H1 (cell line): ENCODE measurements around the gene COL5A3. TPM values are rescaled to one million over a fixed set of nuclear protein-coding genes. Genes with fewer than 3 reads are reported as not detected.

Experiments used
- CTCF ChIA-PET: fragments of 300-600 bp; sonication (Branson Sonifier 250); formaldehyde crosslinking; loops from one replicate; lab custom pipeline; 2021; ENCODE audit not compliant: partially characterized antibody; lab: Charles Lee
- POLR2A ChIA-PET: fragments of 300-600 bp; sonication (Branson Sonifier 250); formaldehyde crosslinking; loops from one replicate; lab custom pipeline; 2021; ENCODE audit warnings: inconsistent platforms; ENCODE audit not compliant: partially characterized antibody; lab: Charles Lee
- DNase-seq, 2 experiments: peaks; one replicate each; pipeline versions ENCODE4 v3.0.0 to v3.0.0-alpha.2; 2010 to 2022; ENCODE audit warnings: low spot score in 2 of 2, low read depth in 1 of 2, mixed read lengths in 1 of 2
- FAIRE-seq: peaks from 2 replicates; lab custom pipeline; 2011; peaks lifted over from hg19 to GRCh38; lab: Jason Lieb, UNC
- H2AFZ ChIP-seq: 2 replicates; pipeline ENCODE4 v1.8.1; 2012; ENCODE audit warnings: low read length, inconsistent platforms
- H2AK5ac ChIP-seq: 2 replicates; pipeline ENCODE4 v1.6.1; 2013; ENCODE audit warnings: low read depth, low read length
- H2BK120ac ChIP-seq: replicated peaks from 2 replicates; pipeline ENCODE3; 2013; ENCODE audit warnings: low read depth, low read length, inconsistent platforms
- H2BK12ac ChIP-seq: 2 replicates; pipeline ENCODE4 v1.6.1; 2013; ENCODE audit warnings: low read depth, low read length
- H2BK15ac ChIP-seq: 2 replicates; pipeline ENCODE4 v1.6.1; 2013; ENCODE audit warnings: low read length
- H2BK20ac ChIP-seq: 2 replicates; pipeline ENCODE4 v1.6.1; 2013; ENCODE audit warnings: low read length
- H2BK5ac ChIP-seq: 2 replicates; pipeline ENCODE4 v1.6.1; 2013; ENCODE audit warnings: low read depth, low read length
- H3K14ac ChIP-seq: 2 replicates; pipeline ENCODE4 v1.6.1; 2013; ENCODE audit warnings: inconsistent platforms; ENCODE audit not compliant: insufficient read length
- H3K18ac ChIP-seq: 2 replicates; pipeline ENCODE4 v1.6.1; 2013; ENCODE audit warnings: low read length; ENCODE audit errors: extremely low read depth
- H3K23ac ChIP-seq: 2 replicates; pipeline ENCODE4 v1.6.1; 2013; ENCODE audit warnings: inconsistent platforms; ENCODE audit not compliant: insufficient read length
- H3K23me2 ChIP-seq: 2 replicates; pipeline ENCODE4 v1.6.1; 2013; ENCODE audit warnings: low read depth, low read length
- H3K27ac ChIP-seq: 2 replicates; pipeline ENCODE4 v1.6.1; 2011; ENCODE audit warnings: low read depth, low read length, inconsistent platforms
- H3K27me3 ChIP-seq, 4 experiments: replicated peaks in 1 of 4; 1 replicate in 1 of 4; 2 replicates in 3 of 4; pipeline versions ENCODE4 v1.6.1 to v1.8.1; 2011 to 2013; ENCODE audit warnings: low read length in 3 of 4, mild to moderate bottlenecking in 3 of 4, inconsistent platforms in 2 of 4, mixed read lengths in 2 of 4, moderate library complexity in 1 of 4; ENCODE audit not compliant: control insufficient read depth in 3 of 4, insufficient read depth in 3 of 4; ENCODE audit errors: extremely low read depth in 1 of 4
- H3K36me3 ChIP-seq, 4 experiments: 2 replicates each; pipeline versions ENCODE4 v1.6.1 to v1.8.1; 2011 to 2013; ENCODE audit warnings: mild to moderate bottlenecking in 4 of 4, low read length in 3 of 4, moderate library complexity in 2 of 4, control low read depth in 1 of 4, inconsistent platforms in 1 of 4; ENCODE audit not compliant: insufficient read depth in 4 of 4, control insufficient read depth in 2 of 4
- H3K4ac ChIP-seq: replicated peaks from 2 replicates; pipeline ENCODE3; 2013; ENCODE audit warnings: low read length, low read depth, mixed read lengths, inconsistent platforms; ENCODE audit not compliant: insufficient read length
- H3K4me1 ChIP-seq, 4 experiments: replicated peaks in 1 of 4; 1 replicate in 1 of 4; 2 replicates in 3 of 4; pipeline versions ENCODE4 v1.6.1 to v1.8.1; 2011 to 2013; ENCODE audit warnings: low read length in 3 of 4, inconsistent platforms in 2 of 4, mixed read lengths in 1 of 4; ENCODE audit not compliant: insufficient read depth in 4 of 4, control insufficient read depth in 3 of 4
- H3K4me2 ChIP-seq, 2 experiments: 2 replicates each; pipeline versions ENCODE4 v1.6.1 to v1.8.1; 2011 to 2013; ENCODE audit warnings: low read depth in 2 of 2, low read length in 2 of 2, control low read depth in 1 of 2, inconsistent platforms in 1 of 2, mild to moderate bottlenecking in 1 of 2; ENCODE audit not compliant: insufficient read depth in 1 of 2
- H3K4me3 ChIP-seq, 4 experiments: fragments of 200-600, 300-600 bp in 1 of 4; sonication (generic), shearing (Covaris generic), sonication (Bioruptor Twin) in 1 of 4; 2 replicates each; pipeline versions ENCODE4 v1.5.1 to v1.8.1; 2011 to 2016; ENCODE audit warnings: low read length in 4 of 4, low read depth in 3 of 4, control low read depth in 2 of 4, inconsistent platforms in 2 of 4, mild to moderate bottlenecking in 2 of 4, mixed read lengths in 1 of 4, moderate library complexity in 1 of 4; ENCODE audit not compliant: insufficient read depth in 2 of 4; ENCODE audit errors: extremely low read depth in 1 of 4
- H3K56ac ChIP-seq: replicated peaks from 2 replicates; pipeline ENCODE3; 2013; ENCODE audit warnings: low read depth, mild to moderate bottlenecking, mixed read lengths, low read length, inconsistent platforms; ENCODE audit not compliant: insufficient read length
- H3K79me1 ChIP-seq: 2 replicates; pipeline ENCODE4 v1.6.1; 2013; ENCODE audit warnings: low read depth, low read length, control low read depth
- H3K79me2 ChIP-seq, 2 experiments: 2 replicates each; pipeline versions ENCODE4 v1.6.1 to v1.8.1; 2012 to 2013; ENCODE audit warnings: low read length in 2 of 2, mild to moderate bottlenecking in 2 of 2, inconsistent platforms in 1 of 2; ENCODE audit not compliant: insufficient read depth in 2 of 2, control insufficient read depth in 1 of 2
- H3K9ac ChIP-seq, 4 experiments: replicated peaks in 1 of 4; 1 replicate in 1 of 4; 2 replicates in 3 of 4; pipeline versions ENCODE4 v1.6.1 to v1.8.1; 2011 to 2013; ENCODE audit warnings: low read depth in 3 of 4, low read length in 3 of 4, control low read depth in 2 of 4, mild to moderate bottlenecking in 2 of 4, moderate library complexity in 2 of 4, inconsistent platforms in 1 of 4; ENCODE audit errors: extremely low read depth in 1 of 4
- H3K9me3 ChIP-seq, 2 experiments: 2 replicates each; pipeline versions ENCODE4 v1.6.1 to v1.8.1; 2012 to 2013; ENCODE audit warnings: mild to moderate bottlenecking in 2 of 2, moderate library complexity in 2 of 2, control low read depth in 1 of 2, inconsistent platforms in 1 of 2, low read depth in 1 of 2, low read length in 1 of 2, mixed read lengths in 1 of 2; ENCODE audit not compliant: insufficient read depth in 2 of 2
- H4K20me1 ChIP-seq, 2 experiments: replicated peaks in 1 of 2; 2 replicates each; pipeline versions ENCODE3 to v1.8.1; 2011 to 2013; ENCODE audit warnings: inconsistent platforms in 2 of 2, low read length in 2 of 2, mild to moderate bottlenecking in 1 of 2; ENCODE audit not compliant: insufficient read depth in 2 of 2, control insufficient read depth in 1 of 2
- H4K5ac ChIP-seq: 2 replicates; pipeline ENCODE4 v1.6.1; 2013; ENCODE audit warnings: low read length, low read depth, mixed read lengths, inconsistent platforms; ENCODE audit not compliant: insufficient read length
- H4K8ac ChIP-seq: 2 replicates; pipeline ENCODE4 v1.8.0; 2013; ENCODE audit warnings: mild to moderate bottlenecking, moderate library complexity, low read length, inconsistent platforms; ENCODE audit not compliant: insufficient read depth; ENCODE audit errors: extremely low read depth
- H4K91ac ChIP-seq: replicated peaks from 2 replicates; pipeline ENCODE3; 2013; ENCODE audit warnings: low read length, mixed read lengths, inconsistent platforms; ENCODE audit not compliant: insufficient read length
- HDAC2 ChIP-seq, 2 experiments: fragments of 300-600 bp in 1 of 2; sonication (generic) in 1 of 2; IDR thresholded peaks; 2 replicates each; pipeline ENCODE4 v1.6.1; 2011 to 2012; ENCODE audit warnings: low read depth in 2 of 2, low read length in 2 of 2, mild to moderate bottlenecking in 2 of 2, moderate library complexity in 2 of 2, borderline replicate concordance in 1 of 2, inconsistent platforms in 1 of 2
- KDM4A ChIP-seq: IDR thresholded peaks from one replicate; pipeline ENCODE4 v1.7.1; 2012; ENCODE audit warnings: low read depth, mild to moderate bottlenecking, moderate library complexity, low read length, inconsistent platforms; ENCODE audit not compliant: severe bottlenecking
- KDM5A ChIP-seq: fragments of 200-600 bp; IDR thresholded peaks from 2 replicates; pipeline ENCODE4 v1.7.1; 2012; ENCODE audit warnings: mild to moderate bottlenecking, low read length, inconsistent platforms, mixed read lengths
- NRF1 ChIP-seq: IDR thresholded peaks from 2 replicates; pipeline ENCODE4 v1.6.1; 2011; ENCODE audit warnings: mild to moderate bottlenecking, low read depth, low read length, improper control_type of control experiment
- RBBP5 ChIP-seq: IDR thresholded peaks from 2 replicates; pipeline ENCODE4 v1.7.1; 2012; ENCODE audit warnings: low read depth, mild to moderate bottlenecking, inconsistent platforms, low read length, moderate library complexity, borderline replicate concordance
- SIN3A ChIP-seq, 2 experiments: IDR thresholded peaks in 1 of 2; conservative IDR thresholded peaks in 1 of 2; 2 replicates each; pipeline ENCODE4 v1.6.1; 2011 to 2012; ENCODE audit warnings: low read length in 2 of 2, improper control_type of control experiment in 1 of 2, low read depth in 1 of 2, mild to moderate bottlenecking in 1 of 2
- SIRT6 ChIP-seq: IDR thresholded peaks from one replicate; pipeline ENCODE4 v1.7.1; 2012; ENCODE audit warnings: low read length, inconsistent platforms
- TCF12 ChIP-seq: IDR thresholded peaks from 2 replicates; pipeline ENCODE4 v1.6.1; 2011; ENCODE audit warnings: low read depth, mild to moderate bottlenecking, low read length
- YY1 ChIP-seq: IDR thresholded peaks from 2 replicates; pipeline ENCODE4 v1.6.1; 2011; ENCODE audit warnings: low read depth, mild to moderate bottlenecking, low read length
- ZNF274 ChIP-seq: IDR thresholded peaks from 2 replicates; pipeline ENCODE4 v1.7.0; 2012; ENCODE audit warnings: low read length, borderline replicate concordance; ENCODE audit errors: extremely low read depth
- WGBS, 2 experiments: shearing (Covaris generic) in 1 of 2; methylation state at CpG; one replicate each; pipeline versions ENCODE4 v1.1.6 to v1.1.7; 2013 to 2015; ENCODE audit warnings: low lambda C conversion rate in 2 of 2, mixed read lengths in 2 of 2, inconsistent platforms in 1 of 2, low coverage in 1 of 2, missing lambda C conversion rate in 1 of 2; ENCODE audit not compliant: insufficient replicate concordance in 2 of 2, insufficient coverage in 1 of 2, insufficient read length in 1 of 2; ENCODE audit errors: extremely low coverage in 1 of 2, missing lambda C conversion rate in 1 of 2; 5-methylcytosine and 5-hydroxymethylcytosine counted together
- polyA plus RNA-seq, 7 experiments: library from polyadenylated mRNA; depleted of rRNA in 3 of 7; stranded (reverse) in 5 of 7; unstranded in 2 of 7; fragments of >200 nt in 5 of 7; fragments of 200-250 nt in 2 of 7; gene quantifications; 1 replicate in 5 of 7; 2 replicates in 1 of 7; 4 replicates in 1 of 7; pipeline versions ENCODE4 v1.2.1 to v1.2.3, GENCODE V29; 2011 to 2013; ENCODE audit warnings: missing spikeins in 2 of 7, mixed read lengths in 2 of 7
- total RNA-seq: library from RNA; stranded (reverse); fragmentation: NEBNext Ultra II Directional; extraction: Animal tissue kit (Norgen Biotek cat#: 25700); gene quantifications from 2 replicates; pipeline ENCODE4 v1.2.1, GENCODE V29; 2021

Gene COL5A3
- total and polyA plus RNA-seq, 2 of the 8 experiments (the other 6 are each of a cell fraction or from before 2014, with no cell fraction given) = 0.67 to 0.74 TPM

DNA sequence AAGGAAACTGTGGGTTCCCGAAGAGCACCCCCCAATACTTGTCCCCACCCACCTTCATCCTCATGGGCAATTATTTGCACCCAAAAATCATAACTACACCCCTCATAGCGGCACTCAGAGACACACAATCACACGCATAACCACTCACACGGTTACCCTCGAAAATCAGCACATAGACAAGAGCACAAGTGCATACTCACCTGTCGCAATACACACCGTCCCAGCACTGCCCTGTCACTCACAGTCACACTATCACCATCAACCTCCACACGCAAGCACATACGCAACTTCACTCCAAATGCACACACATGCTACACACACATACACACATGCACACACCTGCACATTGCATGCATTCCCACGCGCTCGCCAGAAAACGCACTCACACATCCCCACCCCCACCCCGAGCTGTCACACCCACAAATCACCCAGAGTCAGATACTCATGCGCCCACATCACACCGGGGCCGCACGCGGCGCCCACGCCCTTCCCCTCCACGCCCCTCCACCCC, 535 bp downstream of the COL5A3 start:
- TF ChIP-seq KDM5A = no peak
- no peak for TF ChIP-seq ZNF274
- no peak for TF ChIP-seq RBBP5
- no peak for TF ChIP-seq HDAC2 (IDR thresholded peaks at IDR 0.05; ENCODE audit: borderline replicate concordance in 1 of 2, low read depth in 2 of 2, low read length in 2 of 2)
- TF ChIP-seq TCF12 = no peak
- no peak for TF ChIP-seq YY1
- no peak for TF ChIP-seq SIN3A (conservative IDR thresholded peaks at IDR 0.05 in 1 of 2, IDR thresholded peaks at IDR 0.05 in 1 of 2; ENCODE audit: low read depth in 1 of 2, low read length in 2 of 2)
- TF ChIP-seq KDM4A = no peak
- no peak for TF ChIP-seq NRF1
- no peak for TF ChIP-seq SIRT6
- TF ChIP-seq, all 59 proteins: peak for 0
- peaks cover 1 to 29% (median 20%) of the 10 kb centered on the region in 4 experiments for H3K27me3 ChIP-seq
- H3K23ac ChIP-seq = no peak overlapping the region
- ChIA-PET CTCF (interaction anchor here (1.2 to 2.9 kb wide), 5 partner anchors 12 to 98 kb away, joined by 3 to 16 read pairs (median 3); no protein-coding TSS in a partner anchor), POLR2A (interaction anchor here (0.6 to 1.6 kb wide), 5 partner anchors 10 to 106 kb away, joined by 3 to 7 read pairs (median 4); no protein-coding TSS in a partner anchor)
- no peak overlapping the region for H2BK20ac ChIP-seq
- H3K9ac ChIP-seq = no peak overlapping the region
- no peak overlapping the region for H2BK120ac ChIP-seq
- peak overlapping the region; percentile 68; the same call in 1 of the 2 replicates for H4K8ac ChIP-seq
- no peaks in the 10 kb centered on the region for H3K36me3 ChIP-seq
- no peak overlapping the region for H2AFZ ChIP-seq
- H3K4me2 ChIP-seq = peak overlapping the region; percentile 77 to 96
- peak overlapping the region; percentile 87; the same call in 1 of the 2 replicates for H2BK12ac ChIP-seq
- 26% methylated on average over 11 of the region's 22 CpGs; no CpG with 5 or more reads in 1 of the 2 experiments for WGBS, 2 experiments
- no peak overlapping the region for H2AK5ac ChIP-seq
- H3K79me1 ChIP-seq = no peaks in the 10 kb centered on the region
- peak overlapping the region; percentile 94 for H2BK15ac ChIP-seq
- H3K79me2 ChIP-seq = no peaks in the 10 kb centered on the region
- H3K4me3 ChIP-seq = peak overlapping the region in 3 of 4 experiments; percentile 15 to 62 (median 26); a peak in 6 of 8 replicates
- no peak overlapping the region for H4K91ac ChIP-seq
- FAIRE-seq = no peak
- no peak overlapping the region for H3K14ac ChIP-seq
- no peak for DNase-seq
- no peak overlapping the region for H3K18ac ChIP-seq
- H3K4ac ChIP-seq = no peak overlapping the region
- no peak overlapping the region for H4K5ac ChIP-seq
- H2BK5ac ChIP-seq = no peak overlapping the region
- H3K56ac ChIP-seq = no peak overlapping the region
- H3K27ac ChIP-seq = no peak overlapping the region
- peaks cover 4 to 12% (median 8%) of the 10 kb centered on the region in 4 experiments for H3K4me1 ChIP-seq
- H4K20me1 ChIP-seq = peaks cover 5 to 10% of the 10 kb centered on the region in 2 experiments
- H3K9me3 ChIP-seq = no peaks in the 10 kb centered on the region
- H3K23me2 ChIP-seq = peaks cover 16% of the 10 kb centered on the region; the same call in 1 of the 2 replicates
